SK-N-SH treated with all-trans-retinoic acid at 6 μM for 48 hours (cell line): ENCODE results near the gene HDAC4.

Experiments used
- ATAC-seq: fragments of 200-7000 bp; cut with Tn5 transposase; 3 replicates; pipeline ENCODE4 v1.9.1; 2020; ENCODE audit warnings: mild to moderate bottlenecking, moderate library complexity
- ARNTL ChIP-seq: fragments of 450-650 bp; formaldehyde crosslinking; IDR thresholded peaks from 2 replicates; pipeline ENCODE4 v1.5.0; 2020; ENCODE audit warnings: low read depth, mild to moderate bottlenecking, moderate library complexity, borderline replicate concordance
- BACH2 ChIP-seq: fragments of 250-450 bp; sonication (Bioruptor Pico); IDR thresholded peaks from 2 replicates; pipeline ENCODE4 v1.9.0; 2021; ENCODE audit warnings: mild to moderate bottlenecking, borderline replicate concordance
- CSDC2 ChIP-seq: fragments of 250-450 bp; sonication (Bioruptor Pico); IDR thresholded peaks from 2 replicates; pipeline ENCODE4 v1.5.0; 2020; ENCODE audit warnings: mild to moderate bottlenecking, moderate library complexity
- CSRNP3 ChIP-seq: fragments of 250-450 bp; sonication (Bioruptor Pico); IDR thresholded peaks from 2 replicates; pipeline ENCODE4 v1.5.1; 2021; ENCODE audit warnings: mild to moderate bottlenecking, moderate library complexity
- ESRRG ChIP-seq: fragments of 250-450 bp; sonication (Bioruptor Pico); IDR thresholded peaks from 2 replicates; pipeline ENCODE4 v1.6.1; 2021; ENCODE audit warnings: mild to moderate bottlenecking
- GLIS3 ChIP-seq: fragments of 250-450 bp; sonication (Bioruptor Pico); IDR thresholded peaks from 2 replicates; pipeline ENCODE4 v1.5.0; 2020; ENCODE audit warnings: mild to moderate bottlenecking, moderate library complexity
- ISL1 ChIP-seq: fragments of 250-450 bp; sonication (Bioruptor Pico); IDR thresholded peaks from 2 replicates; pipeline ENCODE4 v2.1.2; 2022; ENCODE audit warnings: mild to moderate bottlenecking, moderate library complexity
- OSR1 ChIP-seq: fragments of 250-450 bp; sonication (Bioruptor Pico); IDR thresholded peaks from 2 replicates; pipeline ENCODE4 v1.8.0; 2022; ENCODE audit warnings: moderate library complexity, mild to moderate bottlenecking, inconsistent platforms
- POU6F1 ChIP-seq: fragments of 250-450 bp; sonication (Bioruptor Pico); IDR thresholded peaks from 2 replicates; pipeline ENCODE4 v1.8.0; 2021; ENCODE audit warnings: low read depth, mild to moderate bottlenecking, moderate library complexity, borderline replicate concordance
- PPARA ChIP-seq: fragments of 250-450 bp; sonication (Bioruptor Pico); IDR thresholded peaks from 2 replicates; pipeline ENCODE4 v1.5.0; 2020; ENCODE audit warnings: mild to moderate bottlenecking, borderline replicate concordance
- RARB ChIP-seq: fragments of 250-450 bp; sonication (Bioruptor Pico); IDR thresholded peaks from 2 replicates; pipeline ENCODE4 v1.8.0; 2021; ENCODE audit warnings: mild to moderate bottlenecking, moderate library complexity
- TCF4 ChIP-seq: fragments of 250-450 bp; sonication (Bioruptor Pico); IDR thresholded peaks from 2 replicates; pipeline ENCODE4 v1.8.0; 2021; ENCODE audit warnings: mild to moderate bottlenecking, moderate library complexity, borderline replicate concordance
- TOX ChIP-seq: fragments of 250-450 bp; sonication (Bioruptor Pico); IDR thresholded peaks from 2 replicates; pipeline ENCODE4 v1.8.0; 2021; ENCODE audit warnings: mild to moderate bottlenecking, moderate library complexity, borderline replicate concordance
- ZC3H10 ChIP-seq: fragments of 250-450 bp; sonication (Bioruptor Pico); IDR thresholded peaks from 2 replicates; pipeline ENCODE4 v1.5.1; 2021; ENCODE audit warnings: mild to moderate bottlenecking, moderate library complexity
- ZFP3 ChIP-seq: fragments of 250-450 bp; sonication (Bioruptor Pico); IDR thresholded peaks from 2 replicates; pipeline ENCODE4 v1.5.0; 2020; ENCODE audit warnings: mild to moderate bottlenecking, moderate library complexity
- ZFP30 ChIP-seq: fragments of 450-650 bp; formaldehyde crosslinking; IDR thresholded peaks from 2 replicates; pipeline ENCODE4 v1.5.0; 2022; ENCODE audit warnings: mild to moderate bottlenecking, moderate library complexity
- ZNF565 ChIP-seq: fragments of 450-650 bp; formaldehyde crosslinking; conservative IDR thresholded peaks from 2 replicates; pipeline ENCODE4 v1.5.0; 2020; ENCODE audit warnings: low read depth, mild to moderate bottlenecking, moderate library complexity
- ZNF70 ChIP-seq: fragments of 450-650 bp; formaldehyde crosslinking; IDR thresholded peaks from 2 replicates; pipeline ENCODE4 v1.5.0; 2020; ENCODE audit warnings: mild to moderate bottlenecking, moderate library complexity
- ZNF8 ChIP-seq: fragments of 450-650 bp; formaldehyde crosslinking; IDR thresholded peaks from 2 replicates; pipeline ENCODE4 v1.5.0; 2020; ENCODE audit warnings: mild to moderate bottlenecking, moderate library complexity
- TF ChIP-seq, protein P1 (sequence below): fragments of 250-450 bp; sonication (Bioruptor Pico); IDR thresholded peaks from 2 replicates; pipeline ENCODE4 v1.8.0; 2020; ENCODE audit warnings: mild to moderate bottlenecking, moderate library complexity, borderline replicate concordance
- TF ChIP-seq, protein P2 (sequence below): fragments of 250-450 bp; sonication (Bioruptor Pico); IDR thresholded peaks from 2 replicates; pipeline ENCODE4 v1.5.1; 2020; ENCODE audit warnings: low read depth, mild to moderate bottlenecking, moderate library complexity
- TF ChIP-seq, protein P3 (sequence below): fragments of 250-450 bp; sonication (Bioruptor Pico); IDR thresholded peaks from 2 replicates; pipeline ENCODE4 v1.5.0; 2020; ENCODE audit warnings: mild to moderate bottlenecking, moderate library complexity

Gene HDAC4

DNA sequence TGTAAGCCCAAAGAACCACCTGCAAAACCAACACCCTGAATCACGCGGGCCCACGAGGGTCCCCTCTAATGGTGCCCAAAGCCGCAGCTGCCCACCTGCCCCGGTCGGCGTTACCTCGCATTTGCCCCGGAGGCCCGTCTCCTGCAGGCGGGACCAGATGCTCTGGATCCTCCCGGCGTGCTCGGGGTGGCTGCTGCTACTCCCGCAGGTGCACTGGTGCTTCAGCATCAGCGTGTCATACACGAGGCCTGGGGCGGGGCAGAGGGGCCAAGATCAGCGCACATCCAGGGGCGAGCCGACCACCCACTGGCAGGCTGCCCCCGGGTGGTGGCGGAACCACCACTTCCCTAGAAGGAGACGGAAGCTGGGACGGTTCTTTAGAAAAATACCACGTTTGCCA lies 292.9 kb downstream of the HDAC4 start:
- ATAC-seq, result no peak
- TF ChIP-seq ESRRG (CRISPR knock-in tag) (no peak), ZC3H10 (CRISPR knock-in tag) (no peak), ZFP3 (no peak), PPARA (no peak), CSRNP3 (CRISPR knock-in tag) (no peak), GLIS3 (no peak), TCF4 (no peak), CSDC2 (CRISPR knock-in tag) (no peak), POU6F1 (CRISPR knock-in tag) (no peak), BACH2 (CRISPR knock-in tag) (no peak), ZNF70 (CRISPR knock-in tag) (no peak), ISL1 (CRISPR knock-in tag) (no peak), ARNTL (CRISPR knock-in tag) (no peak), TOX (no peak), ZFP30 (CRISPR knock-in tag) (no peak), OSR1 (CRISPR knock-in tag) (no peak)
- TF ChIP-seq, protein P1, sequence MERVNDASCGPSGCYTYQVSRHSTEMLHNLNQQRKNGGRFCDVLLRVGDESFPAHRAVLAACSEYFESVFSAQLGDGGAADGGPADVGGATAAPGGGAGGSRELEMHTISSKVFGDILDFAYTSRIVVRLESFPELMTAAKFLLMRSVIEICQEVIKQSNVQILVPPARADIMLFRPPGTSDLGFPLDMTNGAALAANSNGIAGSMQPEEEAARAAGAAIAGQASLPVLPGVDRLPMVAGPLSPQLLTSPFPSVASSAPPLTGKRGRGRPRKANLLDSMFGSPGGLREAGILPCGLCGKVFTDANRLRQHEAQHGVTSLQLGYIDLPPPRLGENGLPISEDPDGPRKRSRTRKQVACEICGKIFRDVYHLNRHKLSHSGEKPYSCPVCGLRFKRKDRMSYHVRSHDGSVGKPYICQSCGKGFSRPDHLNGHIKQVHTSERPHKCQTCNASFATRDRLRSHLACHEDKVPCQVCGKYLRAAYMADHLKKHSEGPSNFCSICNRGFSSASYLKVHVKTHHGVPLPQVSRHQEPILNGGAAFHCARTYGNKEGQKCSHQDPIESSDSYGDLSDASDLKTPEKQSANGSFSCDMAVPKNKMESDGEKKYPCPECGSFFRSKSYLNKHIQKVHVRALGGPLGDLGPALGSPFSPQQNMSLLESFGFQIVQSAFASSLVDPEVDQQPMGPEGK (CRISPR knock-in tag), result no peak
- TF ChIP-seq, protein P2, sequence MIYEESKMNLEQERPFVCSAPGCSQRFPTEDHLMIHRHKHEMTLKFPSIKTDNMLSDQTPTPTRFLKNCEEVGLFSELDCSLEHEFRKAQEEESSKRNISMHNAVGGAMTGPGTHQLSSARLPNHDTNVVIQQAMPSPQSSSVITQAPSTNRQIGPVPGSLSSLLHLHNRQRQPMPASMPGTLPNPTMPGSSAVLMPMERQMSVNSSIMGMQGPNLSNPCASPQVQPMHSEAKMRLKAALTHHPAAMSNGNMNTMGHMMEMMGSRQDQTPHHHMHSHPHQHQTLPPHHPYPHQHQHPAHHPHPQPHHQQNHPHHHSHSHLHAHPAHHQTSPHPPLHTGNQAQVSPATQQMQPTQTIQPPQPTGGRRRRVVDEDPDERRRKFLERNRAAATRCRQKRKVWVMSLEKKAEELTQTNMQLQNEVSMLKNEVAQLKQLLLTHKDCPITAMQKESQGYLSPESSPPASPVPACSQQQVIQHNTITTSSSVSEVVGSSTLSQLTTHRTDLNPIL (CRISPR knock-in tag), result no peak
- TF ChIP-seq, protein P3, sequence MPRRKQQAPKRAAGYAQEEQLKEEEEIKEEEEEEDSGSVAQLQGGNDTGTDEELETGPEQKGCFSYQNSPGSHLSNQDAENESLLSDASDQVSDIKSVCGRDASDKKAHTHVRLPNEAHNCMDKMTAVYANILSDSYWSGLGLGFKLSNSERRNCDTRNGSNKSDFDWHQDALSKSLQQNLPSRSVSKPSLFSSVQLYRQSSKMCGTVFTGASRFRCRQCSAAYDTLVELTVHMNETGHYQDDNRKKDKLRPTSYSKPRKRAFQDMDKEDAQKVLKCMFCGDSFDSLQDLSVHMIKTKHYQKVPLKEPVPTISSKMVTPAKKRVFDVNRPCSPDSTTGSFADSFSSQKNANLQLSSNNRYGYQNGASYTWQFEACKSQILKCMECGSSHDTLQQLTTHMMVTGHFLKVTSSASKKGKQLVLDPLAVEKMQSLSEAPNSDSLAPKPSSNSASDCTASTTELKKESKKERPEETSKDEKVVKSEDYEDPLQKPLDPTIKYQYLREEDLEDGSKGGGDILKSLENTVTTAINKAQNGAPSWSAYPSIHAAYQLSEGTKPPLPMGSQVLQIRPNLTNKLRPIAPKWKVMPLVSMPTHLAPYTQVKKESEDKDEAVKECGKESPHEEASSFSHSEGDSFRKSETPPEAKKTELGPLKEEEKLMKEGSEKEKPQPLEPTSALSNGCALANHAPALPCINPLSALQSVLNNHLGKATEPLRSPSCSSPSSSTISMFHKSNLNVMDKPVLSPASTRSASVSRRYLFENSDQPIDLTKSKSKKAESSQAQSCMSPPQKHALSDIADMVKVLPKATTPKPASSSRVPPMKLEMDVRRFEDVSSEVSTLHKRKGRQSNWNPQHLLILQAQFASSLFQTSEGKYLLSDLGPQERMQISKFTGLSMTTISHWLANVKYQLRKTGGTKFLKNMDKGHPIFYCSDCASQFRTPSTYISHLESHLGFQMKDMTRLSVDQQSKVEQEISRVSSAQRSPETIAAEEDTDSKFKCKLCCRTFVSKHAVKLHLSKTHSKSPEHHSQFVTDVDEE (CRISPR knock-in tag), result no peak

- TF ChIP-seq CSRNP3 (CRISPR knock-in tag) (no peak), GLIS3 (no peak), ARNTL (CRISPR knock-in tag) (no peak), ESRRG (CRISPR knock-in tag) (no peak), RARB (CRISPR knock-in tag) (no peak), ZFP30 (CRISPR knock-in tag) (no peak), POU6F1 (CRISPR knock-in tag) (no peak), OSR1 (CRISPR knock-in tag) (no peak), BACH2 (CRISPR knock-in tag) (no peak), TCF4 (no peak), ISL1 (CRISPR knock-in tag) (no peak), ZNF565 (CRISPR knock-in tag) (no peak), ZNF8 (CRISPR knock-in tag) (no peak), CSDC2 (CRISPR knock-in tag) (no peak)
- TF ChIP-seq, protein P1 (CRISPR knock-in tag), result no peak
- ATAC-seq, result no peak
These were observed 293.9 kb downstream of the HDAC4 start for GRCh38 chr2:239106966-239107365.
